K562 (cell line): ENCODE measurements around the gene CYTH1. TPM values are rescaled to one million over a fixed set of nuclear protein-coding genes. Genes with fewer than 3 reads are reported as not detected.

Experiments used
- ATAC-seq: fragments of 200-7000 bp; cut with Tn5 transposase; 3 replicates; pipeline ENCODE4 v1.9.1; 2020; ENCODE audit warnings: moderate library complexity
- BruUV-seq: library from RNA; stranded (reverse); fragments of 400-500 nt; replicated peaks from 2 replicates; lab custom pipeline; 2021; lab: Mats Ljungman, UMichigan
- CTCF ChIA-PET: fragments of 300-600 bp; formaldehyde crosslinking; extraction: SDS; loops from one replicate; lab custom pipeline; 2021; ENCODE audit warnings: low intra/inter-chr PET ratio; lab: Yijun Ruan, JAX
- POLR2A ChIA-PET: fragments of 300-600, 350-650 bp; sonication (Branson Sonifier 250); formaldehyde crosslinking; extraction: SDS; loops from one replicate; lab custom pipeline; 2021; ENCODE audit warnings: antibody characterized with exemption, inconsistent platforms; lab: Yijun Ruan, JAX
- DNase-seq, 4 experiments: peaks; one replicate each; pipeline versions ENCODE4 v3.0.0 to v3.0.0-alpha.2; 2011 to 2018; ENCODE audit warnings: low spot score in 3 of 4, mixed read lengths in 3 of 4; ENCODE audit errors: extremely low read depth in 1 of 4
- FAIRE-seq: peaks from 2 replicates; lab custom pipeline; 2011; peaks lifted over from hg19 to GRCh38; lab: Jason Lieb, UNC
- H2AFZ ChIP-seq: 2 replicates; pipeline ENCODE4 v1.6.0; 2011; ENCODE audit warnings: low read depth, low read length, control low read depth, inconsistent platforms
- H3K27ac ChIP-seq: fragments of 200-600 bp; 3 replicates; pipeline ENCODE4 v1.8.0; 2011; ENCODE audit warnings: low read depth, mild to moderate bottlenecking, control low read depth, inconsistent platforms, low read length, moderate library complexity, mixed read lengths; ENCODE audit errors: extremely low read depth
- H3K27me3 ChIP-seq, 2 experiments: fragments of 300-600 bp in 1 of 2; 2 replicates in 1 of 2; 3 replicates in 1 of 2; pipeline versions ENCODE4 v1.6.0 to v1.8.0; 2011; ENCODE audit warnings: inconsistent platforms in 2 of 2, low read length in 2 of 2, mild to moderate bottlenecking in 1 of 2, mixed read lengths in 1 of 2, moderate library complexity in 1 of 2; ENCODE audit not compliant: control insufficient read depth in 2 of 2, insufficient read depth in 2 of 2
- H3K36me3 ChIP-seq: fragments of 300-600 bp; 3 replicates; pipeline ENCODE4 v1.8.0; 2011; ENCODE audit warnings: mild to moderate bottlenecking, low read length, inconsistent platforms; ENCODE audit not compliant: control insufficient read depth, insufficient read depth
- H3K4me1 ChIP-seq, 2 experiments: fragments of 200-600 bp in 1 of 2; replicated peaks in 1 of 2; 2 replicates in 1 of 2; 3 replicates in 1 of 2; pipeline versions ENCODE4 v1.5.1 to v1.8.0; 2011; ENCODE audit warnings: inconsistent platforms in 2 of 2, low read length in 2 of 2, mild to moderate bottlenecking in 1 of 2, mixed read lengths in 1 of 2, moderate library complexity in 1 of 2; ENCODE audit not compliant: control insufficient read depth in 2 of 2, insufficient read depth in 2 of 2
- H3K4me2 ChIP-seq: 2 replicates; pipeline ENCODE4 v1.6.1; 2011; ENCODE audit warnings: low read length, control low read depth, inconsistent platforms, mixed read lengths; ENCODE audit not compliant: insufficient read depth
- H3K4me3 ChIP-seq: fragments of 200-600 bp; sonication (generic), shearing (Covaris generic); 2 replicates; pipeline ENCODE4 v1.5.1; 2016; ENCODE audit warnings: control low read depth, inconsistent platforms
- H3K79me2 ChIP-seq: fragments of 200-600 bp; 3 replicates; pipeline ENCODE4 v1.8.0; 2011; ENCODE audit warnings: low read length, inconsistent platforms; ENCODE audit not compliant: control insufficient read depth, insufficient read depth
- H3K9ac ChIP-seq, 2 experiments: 2 replicates each; pipeline versions ENCODE4 v1.6.0 to v1.6.1; 2011; ENCODE audit warnings: low read depth in 2 of 2, low read length in 2 of 2, control low read depth in 1 of 2, inconsistent platforms in 1 of 2, mild to moderate bottlenecking in 1 of 2, mixed read lengths in 1 of 2; ENCODE audit not compliant: insufficient read depth in 1 of 2
- H3K9me1 ChIP-seq: one replicate; pipeline ENCODE4 v1.6.0; 2011; ENCODE audit warnings: inconsistent platforms, mild to moderate bottlenecking, low read length, moderate library complexity; ENCODE audit not compliant: control insufficient read depth, insufficient read depth
- H3K9me3 ChIP-seq: replicated peaks from 2 replicates; pipeline ENCODE4 v1.5.1; 2011; ENCODE audit warnings: low read depth, low read length, inconsistent platforms; ENCODE audit not compliant: control insufficient read depth, insufficient read depth
- H4K20me1 ChIP-seq: replicated peaks from 2 replicates; pipeline ENCODE4 v1.6.1; 2011; ENCODE audit warnings: low read length, inconsistent platforms, mixed read lengths; ENCODE audit not compliant: control insufficient read depth, insufficient read depth
- ARID2 ChIP-seq: fragments of 450-650 bp; IDR thresholded peaks from 2 replicates; pipeline ENCODE4 v1.6.1; 2017; ENCODE audit warnings: antibody characterized with exemption, mild to moderate bottlenecking
- ARID4B ChIP-seq: sonication (generic); formaldehyde crosslinking; IDR thresholded peaks from 2 replicates; pipeline ENCODE4 v1.8.0; 2022; ENCODE audit warnings: mild to moderate bottlenecking, missing genetic modification reagents
- CAMTA2 ChIP-seq: fragments of 250-450 bp; sonication (Bioruptor Pico); conservative IDR thresholded peaks from 2 replicates; pipeline ENCODE4 v1.5.1; 2022
- CREM ChIP-seq: IDR thresholded peaks from 2 replicates; pipeline ENCODE4 v1.6.1; 2014; ENCODE audit warnings: antibody characterized with exemption, low read depth
- MAX ChIP-seq: sonication (generic); formaldehyde crosslinking; IDR thresholded peaks from 2 replicates; pipeline ENCODE4 v1.9.0; 2022; ENCODE audit warnings: mild to moderate bottlenecking, missing genetic modification reagents
- MNT ChIP-seq, 2 experiments: fragments of 450-650 bp; conservative IDR thresholded peaks; 2 replicates each; pipeline ENCODE4 v1.6.1; 2017; ENCODE audit warnings: mild to moderate bottlenecking in 2 of 2, moderate library complexity in 2 of 2
- NFRKB ChIP-seq: fragments of 450-650 bp; IDR thresholded peaks from 2 replicates; pipeline ENCODE4 v1.6.1; 2016; ENCODE audit warnings: low read depth
- ZEB2 ChIP-seq: fragments of 450-650 bp; IDR thresholded peaks from 2 replicates; pipeline ENCODE4 v1.6.1; 2016
- ZNF165 ChIP-seq: fragments of 250-450 bp; sonication (Bioruptor Pico); IDR thresholded peaks from 2 replicates; pipeline ENCODE4 v1.4.0; 2020; ENCODE audit warnings: borderline replicate concordance
- ZNF217 ChIP-seq: sonication (generic); formaldehyde crosslinking; IDR thresholded peaks from 2 replicates; pipeline ENCODE4 v1.8.0; 2022; ENCODE audit warnings: mild to moderate bottlenecking, missing genetic modification reagents
- ZNF431 ChIP-seq: sonication (generic); formaldehyde crosslinking; IDR thresholded peaks from 2 replicates; pipeline ENCODE4 v1.8.0; 2022; ENCODE audit warnings: mild to moderate bottlenecking, missing genetic modification reagents
- ZNF57 ChIP-seq: fragments of 450-650 bp; formaldehyde crosslinking; IDR thresholded peaks from 2 replicates; pipeline ENCODE4 v1.4.0; 2020; ENCODE audit warnings: mild to moderate bottlenecking, moderate library complexity
- WGBS: fragments of 100-300 bp; shearing (Covaris generic); methylation state at CpG from one replicate; pipeline ENCODE4 v1.1.6; 2016; ENCODE audit warnings: low coverage, mixed read lengths; ENCODE audit not compliant: insufficient coverage; ENCODE audit errors: missing lambda C conversion rate; 5-methylcytosine and 5-hydroxymethylcytosine counted together
- in situ Hi-C: fragments of 300-500 bp; cut with MboI; formaldehyde crosslinking; loops from 4 replicates; pipeline ENCODE4 v1.15.0; 2018; ENCODE audit warnings: inconsistent platforms, mixed read lengths
- intact Hi-C: fragments of 100-400 bp; cut with micrococcal nuclease; formaldehyde crosslinking; loops from 2 replicates; pipeline ENCODE4 v1.14.2; 2022
- polyA plus RNA-seq, 8 experiments: library from polyadenylated mRNA; depleted of rRNA in 4 of 8; stranded (reverse) in 5 of 8; unstranded in 3 of 8; fragments of >200 nt; fragmentation: Nextera tagmentation in 2 of 8; fragmentation: Illumina TruSeq in 1 of 8; extraction: Ambion mirVana in 2 of 8; extraction: Trizol in 1 of 8; gene quantifications; 2 replicates each; pipeline versions ENCODE4 v1.2.1 to v1.2.3, GENCODE V29; 2011 to 2014; ENCODE audit warnings: inconsistent platforms in 1 of 8, missing spikeins in 1 of 8
- total RNA-seq, 7 experiments: library from RNA; depleted of rRNA in 6 of 7; stranded (reverse); fragments of >200 nt in 6 of 7; fragmentation: Illumina TruSeq in 2 of 7; extraction: Trizol in 2 of 7; gene quantifications; 2 replicates each; pipeline versions ENCODE4 v1.2.1 to v1.2.3, GENCODE V29; 2011 to 2021; ENCODE audit warnings: low replicate concordance in 1 of 7
- TF ChIP-seq, protein P1 (sequence below): fragments of 150-350 bp; conservative IDR thresholded peaks from 2 replicates; pipeline ENCODE4 v1.6.1; 2014; ENCODE audit warnings: low read length

CYTH1 gene
- total and polyA plus RNA-seq, 9 of the 15 experiments (the other 6 are each of a cell fraction or from before 2014, with no cell fraction given): 0.52 to 27.7 (median 16.8) TPM

- TF ChIP-seq CAMTA2 (CRISPR knock-in tag): no peak
- no peak for TF ChIP-seq ZNF57 (CRISPR knock-in tag)
- TF ChIP-seq ZNF217 (CRISPR knock-in tag): no peak
- no peak for TF ChIP-seq ZNF431 (CRISPR knock-in tag)
- TF ChIP-seq ZNF165 (CRISPR knock-in tag): no peak
- TF ChIP-seq MNT (conservative IDR thresholded peaks at IDR 0.05): no peak
- no peak for TF ChIP-seq NFRKB
- no peak for TF ChIP-seq MAX
Measured at GRCh38 chr17:78731904-78732303, 50.2 kb downstream of the CYTH1 start (continued).

GRCh38 chr17:78729641-78730040 is 52.4 kb downstream of the CYTH1 start:
- Histone ChIP-seq H3K4me3 (no peak overlapping the region), H3K9ac (no peak overlapping the region)
- 80% methylated on average over 1 of the region's 1 CpG for WGBS
- TF ChIP-seq, protein P1, sequence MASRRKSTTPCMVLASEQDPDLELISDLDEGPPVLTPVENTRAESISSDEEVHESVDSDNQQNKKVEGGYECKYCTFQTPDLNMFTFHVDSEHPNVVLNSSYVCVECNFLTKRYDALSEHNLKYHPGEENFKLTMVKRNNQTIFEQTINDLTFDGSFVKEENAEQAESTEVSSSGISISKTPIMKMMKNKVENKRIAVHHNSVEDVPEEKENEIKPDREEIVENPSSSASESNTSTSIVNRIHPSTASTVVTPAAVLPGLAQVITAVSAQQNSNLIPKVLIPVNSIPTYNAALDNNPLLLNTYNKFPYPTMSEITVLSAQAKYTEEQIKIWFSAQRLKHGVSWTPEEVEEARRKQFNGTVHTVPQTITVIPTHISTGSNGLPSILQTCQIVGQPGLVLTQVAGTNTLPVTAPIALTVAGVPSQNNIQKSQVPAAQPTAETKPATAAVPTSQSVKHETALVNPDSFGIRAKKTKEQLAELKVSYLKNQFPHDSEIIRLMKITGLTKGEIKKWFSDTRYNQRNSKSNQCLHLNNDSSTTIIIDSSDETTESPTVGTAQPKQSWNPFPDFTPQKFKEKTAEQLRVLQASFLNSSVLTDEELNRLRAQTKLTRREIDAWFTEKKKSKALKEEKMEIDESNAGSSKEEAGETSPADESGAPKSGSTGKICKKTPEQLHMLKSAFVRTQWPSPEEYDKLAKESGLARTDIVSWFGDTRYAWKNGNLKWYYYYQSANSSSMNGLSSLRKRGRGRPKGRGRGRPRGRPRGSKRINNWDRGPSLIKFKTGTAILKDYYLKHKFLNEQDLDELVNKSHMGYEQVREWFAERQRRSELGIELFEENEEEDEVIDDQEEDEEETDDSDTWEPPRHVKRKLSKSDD: no peak
- TF ChIP-seq ARID2 (no peak), CREM (no peak), ARID4B (CRISPR knock-in tag) (no peak), ZEB2 (no peak)

More at GRCh38 chr17:78729641-78730040, 52.4 kb downstream of the CYTH1 start:
- Histone ChIP-seq H3K9me1 (peaks cover 1% of the 10 kb centered on the region), H3K27ac (no peak overlapping the region), H3K9me3 (no peaks in the 10 kb centered on the region), H3K4me1 (peaks cover 1 to 6% of the 10 kb centered on the region in 2 experiments; a peak in 3 of 5 replicates), H3K36me3 (no peaks in the 10 kb centered on the region), H3K27me3 (no peaks in the 10 kb centered on the region), H4K20me1 (peaks cover 29% of the 10 kb centered on the region), H3K79me2 (peaks cover 35% of the 10 kb centered on the region), H3K4me2 (no peak overlapping the region), H2AFZ (no peak overlapping the region)
- no peak for ATAC-seq
- intact Hi-C loops: no loop called here
- CTCF ChIA-PET: no interaction called here
- no TSS peak for BruUV-seq
- in situ Hi-C loops: no loop called here
- FAIRE-seq: no peak
- no peak for DNase-seq
- POLR2A ChIA-PET: interaction anchor here (0.6 to 1.4 kb wide), 3 partner anchors 12 to 34 kb away, joined by 3 to 4 read pairs (median 3); no protein-coding TSS in a partner anchor
